ENCODE results near the gene RIPK3.

Gene RIPK3

DNA sequence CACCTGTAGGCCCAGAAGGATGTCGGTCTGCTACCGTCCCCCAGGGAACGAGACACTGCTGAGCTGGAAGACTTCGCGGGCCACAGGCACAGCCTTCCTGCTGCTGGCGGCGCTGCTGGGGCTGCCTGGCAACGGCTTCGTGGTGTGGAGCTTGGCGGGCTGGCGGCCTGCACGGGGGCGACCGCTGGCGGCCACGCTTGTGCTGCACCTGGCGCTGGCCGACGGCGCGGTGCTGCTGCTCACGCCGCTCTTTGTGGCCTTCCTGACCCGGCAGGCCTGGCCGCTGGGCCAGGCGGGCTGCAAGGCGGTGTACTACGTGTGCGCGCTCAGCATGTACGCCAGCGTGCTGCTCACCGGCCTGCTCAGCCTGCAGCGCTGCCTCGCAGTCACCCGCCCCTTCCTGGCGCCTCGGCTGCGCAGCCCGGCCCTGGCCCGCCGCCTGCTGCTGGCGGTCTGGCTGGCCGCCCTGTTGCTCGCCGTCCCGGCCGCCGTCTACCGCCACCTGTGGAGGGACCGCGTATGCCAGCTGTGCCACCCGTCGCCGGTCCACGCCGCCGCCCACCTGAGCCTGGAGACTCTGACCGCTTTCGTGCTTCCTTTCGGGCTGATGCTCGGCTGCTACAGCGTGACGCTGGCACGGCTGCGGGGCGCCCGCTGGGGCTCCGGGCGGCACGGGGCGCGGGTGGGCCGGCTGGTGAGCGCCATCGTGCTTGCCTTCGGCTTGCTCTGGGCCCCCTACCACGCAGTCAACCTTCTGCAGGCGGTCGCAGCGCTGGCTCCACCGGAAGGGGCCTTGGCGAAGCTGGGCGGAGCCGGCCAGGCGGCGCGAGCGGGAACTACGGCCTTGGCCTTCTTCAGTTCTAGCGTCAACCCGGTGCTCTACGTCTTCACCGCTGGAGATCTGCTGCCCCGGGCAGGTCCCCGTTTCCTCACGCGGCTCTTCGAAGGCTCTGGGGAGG, 28.9 kb downstream of the RIPK3 start, which contains the start of gene LTB4R:
LTB4R (plus strand) TSS at position 857 of the 959 bp plus-strand sequence. CDS start 4,150 bp downstream, outside the sequence.
- Mint-ChIP-seq H3K4me3 (peak within 1 kb of the TSS; percentile 76), H3K27me3 (no peaks in the 10 kb centered on the region), H3K4me1 (peaks cover 58% of the 10 kb centered on the region), H3K36me3 (peaks cover 22% of the 10 kb centered on the region), H3K27ac (peak within 1 kb of the TSS; percentile 77), H3K9me3 (no peaks in the 10 kb centered on the region)
- ATAC-seq = peak; percentile 89

DNA sequence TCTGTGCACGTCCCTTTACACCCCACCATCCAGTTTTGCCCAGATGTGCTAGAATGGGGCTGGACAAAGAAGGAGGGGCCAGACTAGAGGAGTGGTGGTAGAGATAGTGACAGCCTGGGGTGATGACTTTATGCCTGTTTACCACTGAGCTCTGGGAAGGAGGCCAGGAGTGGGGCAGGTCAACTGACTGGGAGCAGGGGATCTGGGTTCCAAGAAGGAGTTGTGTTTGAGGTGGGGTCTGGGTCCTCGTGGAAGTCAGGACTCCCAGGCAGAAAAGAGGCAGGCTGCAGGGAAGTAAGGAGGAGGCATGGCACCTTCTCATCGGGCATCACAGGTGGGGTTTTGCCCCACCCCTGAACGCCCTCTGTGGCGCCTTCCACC, 29.5 kb downstream of the RIPK3 start:
- H3K4me3 Mint-ChIP-seq = peak overlapping the region; percentile 76
- peak overlapping the region; percentile 77 for H3K27ac Mint-ChIP-seq
- no peaks in the 10 kb centered on the region for H3K27me3 Mint-ChIP-seq
- H3K36me3 Mint-ChIP-seq = peaks cover 25% of the 10 kb centered on the region
- ATAC-seq = no peak
- H3K9me3 Mint-ChIP-seq = no peaks in the 10 kb centered on the region
- peaks cover 58% of the 10 kb centered on the region for H3K4me1 Mint-ChIP-seq

DNA sequence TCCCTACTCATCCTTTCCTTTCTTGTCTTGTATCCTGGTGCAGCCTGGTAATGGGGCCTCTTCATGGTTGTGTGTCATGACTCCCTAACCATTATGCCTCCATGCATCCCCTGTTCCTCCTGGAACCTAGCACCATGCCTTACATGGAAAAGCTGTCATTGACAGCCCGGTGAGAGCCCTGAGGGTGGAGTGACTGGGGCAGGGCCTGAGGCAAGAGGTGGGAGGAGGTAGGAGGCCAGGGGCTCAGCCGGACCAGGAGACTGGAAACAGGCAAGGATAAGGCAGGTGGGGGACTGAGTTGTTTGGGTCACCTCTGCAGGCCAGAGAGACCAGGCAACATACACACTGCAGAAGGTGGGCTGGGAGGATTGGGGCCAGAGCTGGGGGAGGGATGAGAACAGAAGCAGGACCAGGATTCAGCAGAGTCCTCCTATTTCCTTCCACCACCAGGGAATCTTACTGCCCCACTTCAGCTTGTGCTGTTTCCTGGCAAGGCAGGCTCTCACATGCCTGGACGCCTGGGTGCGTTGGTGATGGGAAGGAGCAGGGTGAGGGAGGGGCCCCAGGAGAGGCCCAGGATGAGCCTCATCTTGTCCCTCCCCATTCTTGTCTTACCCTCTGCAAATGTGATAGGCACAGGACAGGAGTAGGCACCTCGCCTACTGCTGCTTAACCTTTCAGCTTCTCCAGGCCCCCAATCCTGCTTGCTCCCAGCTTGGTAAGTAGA, 30.1 kb downstream of the RIPK3 start, which contains the start of gene LTB4R2:
LTB4R2 (plus strand) TSS at position 603 of the 727 bp plus-strand sequence. CDS start 525 bp downstream, outside the sequence.
- H3K9me3 Mint-ChIP-seq = no peaks in the 10 kb centered on the region
- H3K4me3 Mint-ChIP-seq = peak within 1 kb of the TSS; percentile 76
- peak within 1 kb of the TSS; percentile 77 for H3K27ac Mint-ChIP-seq
- peaks cover 57% of the 10 kb centered on the region for H3K4me1 Mint-ChIP-seq
- H3K36me3 Mint-ChIP-seq = peaks cover 31% of the 10 kb centered on the region
- H3K27me3 Mint-ChIP-seq = no peaks in the 10 kb centered on the region
- no peak for ATAC-seq

DNA sequence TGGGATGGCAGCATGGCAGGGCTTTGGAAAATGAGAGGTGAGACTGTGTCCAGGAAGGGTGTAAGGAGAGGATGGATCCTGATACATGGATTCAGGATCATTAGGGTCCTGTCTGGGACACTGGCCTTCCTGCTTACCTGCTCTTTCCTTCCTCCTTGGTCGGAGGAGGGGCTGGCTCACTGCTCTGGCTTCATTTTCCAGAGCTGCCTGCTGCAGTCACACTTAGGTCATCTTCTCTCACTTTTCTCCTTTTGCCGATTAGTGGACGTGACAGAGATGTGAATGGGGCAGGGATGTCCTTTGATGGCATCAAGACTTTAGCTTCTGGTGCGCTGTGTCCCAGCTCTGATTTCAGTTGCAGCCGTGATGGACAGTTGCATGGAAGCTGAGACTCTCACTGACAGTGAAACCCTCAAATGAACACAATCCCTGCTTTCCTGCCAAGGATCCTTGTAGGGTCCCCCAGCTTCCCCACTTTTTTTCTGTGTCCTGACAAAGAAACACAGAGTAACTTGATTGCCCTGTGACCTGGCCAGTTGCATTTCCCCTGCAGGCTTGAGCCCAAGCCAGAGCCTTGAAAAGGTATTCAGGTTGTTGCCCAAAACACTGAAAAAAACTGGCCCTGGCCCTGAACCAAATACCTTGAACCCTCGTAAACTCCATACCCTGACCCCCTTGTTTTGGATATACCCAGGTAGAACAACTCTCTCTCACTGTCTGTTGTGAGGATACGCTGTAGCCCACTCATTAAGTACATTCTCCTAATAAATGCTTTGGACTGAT, 31.3 kb downstream of the RIPK3 start:
- H3K4me3 Mint-ChIP-seq = no peak overlapping the region
- no peaks in the 10 kb centered on the region for H3K27me3 Mint-ChIP-seq
- no peaks in the 10 kb centered on the region for H3K9me3 Mint-ChIP-seq
- no peak overlapping the region for H3K27ac Mint-ChIP-seq
- peaks cover 42% of the 10 kb centered on the region for H3K36me3 Mint-ChIP-seq
- ATAC-seq = no peak
- peaks cover 51% of the 10 kb centered on the region for H3K4me1 Mint-ChIP-seq

DNA sequence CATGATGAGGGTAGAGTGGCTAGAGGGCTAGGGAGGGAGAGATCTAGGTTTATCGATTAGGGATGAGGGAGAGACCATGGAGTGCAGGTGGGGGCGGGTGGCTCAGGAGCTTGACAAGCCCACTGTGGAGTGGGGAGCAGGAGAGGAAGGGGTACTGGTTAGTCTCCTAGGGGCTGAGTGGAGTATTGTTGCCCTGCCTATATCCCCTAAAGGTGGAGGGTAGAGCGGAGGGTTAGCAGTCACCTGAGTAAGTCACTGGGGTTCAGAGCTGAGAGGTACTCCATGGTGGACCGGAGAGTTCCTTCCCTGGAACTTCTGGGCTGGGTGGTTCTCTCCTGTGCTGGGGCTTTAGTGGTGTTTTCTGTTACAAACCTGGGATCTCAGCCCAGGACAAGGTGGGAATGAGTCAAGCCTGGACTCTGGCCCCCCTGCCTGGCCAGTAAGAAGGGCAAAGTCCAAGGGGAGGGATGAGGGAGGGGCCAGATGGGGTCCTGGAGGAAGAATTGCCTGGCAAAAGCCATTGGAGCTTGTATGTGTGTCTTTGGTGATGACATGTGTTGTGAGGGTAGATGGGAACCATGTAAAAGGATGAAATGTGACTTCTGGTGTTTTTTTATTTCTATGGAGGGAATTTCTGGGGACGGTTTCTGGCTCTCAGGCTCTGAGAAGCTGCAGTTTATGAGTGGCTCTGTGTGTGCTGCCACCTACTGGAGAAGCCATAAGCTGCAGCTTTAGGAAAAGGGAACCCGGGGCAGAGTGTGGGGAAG, 32.0 kb downstream of the RIPK3 start, which contains the start of gene CIDEB:
CIDEB (minus strand) TSS at position 403 of the 767 bp plus-strand sequence; CDS start at position 284, 119 bp downstream.
- Mint-ChIP-seq H3K27me3 (no peaks in the 10 kb centered on the region), H3K4me3 (no peak within 1 kb of the TSS), H3K27ac (no peak within 1 kb of the TSS), H3K4me1 (peaks cover 43% of the 10 kb centered on the region), H3K9me3 (no peaks in the 10 kb centered on the region), H3K36me3 (peaks cover 47% of the 10 kb centered on the region)
- no peak for ATAC-seq

DNA sequence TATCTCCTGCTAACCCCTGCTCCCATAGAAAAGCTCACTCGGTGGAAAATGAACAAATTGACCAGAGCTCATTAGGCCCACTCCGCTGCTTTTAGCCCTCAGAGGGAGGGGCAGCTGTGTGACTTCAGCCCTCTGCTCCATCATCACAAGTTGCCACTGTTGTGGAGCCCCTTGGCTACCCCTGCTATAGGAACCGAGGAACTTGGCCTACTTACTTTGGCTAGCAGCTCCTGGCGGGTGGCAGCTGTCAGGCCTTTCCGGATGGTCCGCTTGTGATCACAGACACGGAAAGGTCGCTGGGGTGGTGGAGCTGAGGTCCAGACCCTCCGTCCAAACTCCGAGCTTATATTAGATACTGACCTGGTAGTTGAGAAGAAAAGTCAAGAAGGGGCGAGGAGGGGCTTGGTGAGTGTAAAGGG, 32.6 kb downstream of the RIPK3 start:
- H3K4me1 Mint-ChIP-seq = peaks cover 38% of the 10 kb centered on the region
- peaks cover 48% of the 10 kb centered on the region for H3K36me3 Mint-ChIP-seq
- no peak overlapping the region for H3K27ac Mint-ChIP-seq
- H3K27me3 Mint-ChIP-seq = no peaks in the 10 kb centered on the region
- no peak for ATAC-seq
- no peak overlapping the region for H3K4me3 Mint-ChIP-seq
- no peaks in the 10 kb centered on the region for H3K9me3 Mint-ChIP-seq

DNA sequence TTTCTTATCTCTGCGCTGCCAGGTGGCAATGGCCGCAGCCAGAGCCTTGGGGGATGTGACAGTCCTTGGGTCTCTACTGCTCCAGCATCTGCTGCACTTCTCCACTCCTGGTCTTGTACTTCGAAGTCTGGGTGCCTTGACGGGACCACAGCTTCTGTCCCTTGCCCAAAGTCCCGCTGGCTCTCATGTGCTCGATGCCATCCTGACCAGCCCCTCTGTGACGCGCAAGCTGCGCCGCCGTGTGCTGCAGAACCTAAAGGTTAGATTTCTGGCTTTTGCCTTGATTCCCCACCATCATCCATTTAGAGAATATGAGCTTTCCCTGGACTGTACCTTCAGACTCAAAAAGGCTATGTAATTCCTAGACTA, 35.8 kb downstream of the RIPK3 start:
- H3K36me3 Mint-ChIP-seq = peaks cover 41% of the 10 kb centered on the region
- ATAC-seq = no peak
- no peaks in the 10 kb centered on the region for H3K9me3 Mint-ChIP-seq
- H3K27me3 Mint-ChIP-seq = no peaks in the 10 kb centered on the region
- peaks cover 31% of the 10 kb centered on the region for H3K4me1 Mint-ChIP-seq
- H3K4me3 Mint-ChIP-seq = no peak overlapping the region
- no peak overlapping the region for H3K27ac Mint-ChIP-seq

DNA sequence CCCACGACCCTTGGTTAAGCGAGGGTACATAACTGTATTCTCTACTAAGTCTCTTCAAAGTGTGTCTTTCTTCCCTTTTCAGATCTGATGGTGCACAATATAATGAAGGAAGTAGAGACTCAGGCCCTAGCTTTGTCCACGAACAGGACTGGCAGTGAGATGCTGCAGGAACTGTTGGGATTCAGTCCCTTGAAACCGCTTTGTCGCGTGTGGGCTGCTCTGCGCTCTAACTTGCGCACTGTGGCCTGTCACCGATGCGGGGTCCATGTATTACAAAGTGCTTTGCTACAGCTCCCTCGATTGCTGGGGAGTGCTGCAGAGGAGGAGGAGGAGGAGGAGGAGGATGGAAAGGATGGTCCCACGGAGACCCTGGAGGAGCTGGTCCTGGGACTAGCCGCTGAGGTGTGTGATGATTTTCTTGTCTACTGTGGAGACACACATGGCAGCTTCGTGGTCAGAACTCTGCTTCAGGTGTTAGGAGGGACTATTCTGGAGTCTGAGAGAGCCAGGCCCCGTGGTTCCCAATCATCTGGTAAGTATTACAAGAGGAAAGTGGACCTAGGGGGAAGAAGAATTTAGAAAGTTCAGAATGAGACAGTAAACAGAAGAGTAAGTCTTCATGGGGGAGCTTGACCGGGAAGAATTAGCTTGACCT, 39.3 kb downstream of the RIPK3 start:
- Mint-ChIP-seq H3K4me1 (peaks cover 47% of the 10 kb centered on the region), H3K9me3 (no peaks in the 10 kb centered on the region), H3K36me3 (peaks cover 37% of the 10 kb centered on the region), H3K4me3 (peak overlapping the region; percentile 93), H3K27me3 (no peaks in the 10 kb centered on the region), H3K27ac (peak overlapping the region; percentile 89)
- ATAC-seq = no peak

DNA sequence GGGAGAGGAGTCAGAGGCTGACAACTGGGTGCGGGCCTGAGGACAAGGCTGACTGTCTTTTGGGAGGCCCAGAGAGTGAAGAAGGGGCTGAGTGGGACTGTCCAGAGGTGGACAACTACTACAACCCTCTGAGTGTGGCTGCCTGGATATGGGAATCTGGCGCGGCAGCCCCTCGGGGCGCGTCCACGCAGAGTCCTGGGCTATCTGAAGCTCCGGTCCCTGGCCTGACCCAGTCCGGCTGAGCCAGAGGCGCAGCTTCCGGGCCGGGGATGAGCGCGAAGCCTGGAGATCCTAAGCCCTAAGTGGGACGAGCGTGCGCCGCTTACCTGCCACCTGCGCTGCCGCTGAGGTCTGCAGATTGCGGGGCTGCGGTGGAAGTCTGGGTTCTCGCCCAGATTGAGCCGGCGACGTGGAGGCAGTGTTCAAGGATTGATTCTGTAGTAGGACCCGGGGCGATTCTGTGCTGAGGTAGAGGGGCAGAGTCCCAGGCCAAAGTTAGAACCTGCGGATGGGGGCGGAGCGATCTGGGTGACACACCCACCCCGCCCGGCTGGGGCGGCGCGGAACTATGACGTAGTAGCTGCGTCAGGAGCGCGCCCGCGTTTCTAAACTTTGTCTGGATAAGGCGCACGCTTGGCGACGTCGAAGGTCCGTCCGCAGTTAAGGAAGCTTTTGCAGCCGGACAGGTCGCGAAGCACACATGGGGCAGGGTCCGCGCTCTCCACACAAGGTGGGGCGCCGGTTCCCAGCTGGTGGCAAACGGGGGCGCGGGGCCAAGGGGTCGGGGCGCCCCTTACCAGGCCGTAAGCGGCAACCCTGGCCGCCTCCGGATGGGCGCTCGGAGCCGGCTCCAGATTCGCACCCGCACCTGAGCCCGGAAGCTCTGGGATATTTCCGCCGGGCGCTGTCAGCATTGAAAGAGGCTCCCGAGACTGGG, 40.3 kb downstream of the RIPK3 start, which contains the start of the genes DHRS1 and NOP9:
DHRS1 (minus strand) TSS at position 526 of the 937 bp plus-strand sequence. CDS start 674 bp downstream, outside the sequence.
NOP9 (plus strand) TSS at position 596 of the 937 bp plus-strand sequence; CDS start at position 701, 105 bp downstream.
- Mint-ChIP-seq H3K27ac (peak within 1 kb of the TSS; percentile 89), H3K36me3 (peaks cover 36% of the 10 kb centered on the region), H3K27me3 (no peaks in the 10 kb centered on the region), H3K9me3 (no peaks in the 10 kb centered on the region), H3K4me3 (peak within 1 kb of the TSS; percentile 93), H3K4me1 (peaks cover 47% of the 10 kb centered on the region)
- ATAC-seq = peak; percentile 92

DNA sequence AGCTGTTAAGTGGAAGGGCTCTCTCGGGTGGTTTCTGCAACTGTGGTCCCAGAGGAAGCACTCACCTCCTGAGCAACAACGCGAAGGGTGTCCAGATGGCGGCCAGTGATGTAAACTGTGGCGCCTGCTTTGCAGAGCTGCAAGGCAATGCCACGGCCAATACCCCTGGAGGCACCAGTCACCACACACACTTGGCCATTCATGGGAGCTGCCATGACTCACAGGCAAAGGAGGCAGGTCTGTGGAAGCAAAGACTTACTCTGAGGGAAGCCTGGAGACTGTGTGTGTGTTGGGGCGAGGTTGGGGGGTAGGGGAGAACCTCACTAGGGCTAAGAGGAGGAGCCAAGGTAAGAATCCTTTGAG, 40.9 kb downstream of the RIPK3 start:
- Mint-ChIP-seq H3K4me1 (peaks cover 47% of the 10 kb centered on the region), H3K36me3 (peaks cover 35% of the 10 kb centered on the region), H3K4me3 (peak overlapping the region; percentile 93), H3K9me3 (no peaks in the 10 kb centered on the region), H3K27ac (peak overlapping the region; percentile 89), H3K27me3 (no peaks in the 10 kb centered on the region)
- ATAC-seq = no peak

DNA sequence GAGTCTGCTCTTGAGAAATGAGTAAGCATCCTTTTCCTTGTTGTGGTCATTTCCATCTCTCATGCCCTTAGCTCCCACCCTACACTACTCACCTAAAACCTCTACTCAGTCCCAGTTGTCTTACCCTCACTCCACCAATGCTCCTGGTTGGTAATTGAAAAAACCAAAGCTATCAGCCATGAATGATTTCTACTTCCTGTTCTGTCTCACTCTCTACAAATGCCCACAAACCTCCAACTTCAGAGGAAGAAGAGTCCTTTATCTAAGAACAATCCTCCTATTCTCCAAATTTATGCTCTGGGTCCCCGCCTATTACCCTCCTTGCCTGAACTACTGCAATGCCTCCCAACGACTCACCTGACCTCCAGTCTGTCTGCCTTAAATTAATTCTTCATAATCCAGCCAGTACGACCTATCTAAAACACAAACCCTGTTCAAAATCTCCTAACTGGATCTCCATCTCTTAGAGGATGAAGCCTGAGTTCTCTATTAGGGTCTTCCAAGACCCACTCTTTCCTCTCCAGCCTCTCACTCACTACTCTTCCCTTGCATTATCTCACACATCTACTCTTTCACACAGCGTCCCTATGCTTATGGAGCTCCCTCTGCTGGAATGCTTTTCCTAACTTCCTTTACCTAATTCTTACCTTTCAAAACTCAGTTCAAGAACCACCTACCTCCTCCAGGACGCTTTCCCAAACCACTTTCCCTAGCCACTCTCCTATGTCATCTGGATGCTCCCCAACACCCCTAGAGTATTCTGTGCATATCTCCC, 42.4 kb downstream of the RIPK3 start:
- H3K27ac Mint-ChIP-seq = peak overlapping the region; percentile 68
- H3K9me3 Mint-ChIP-seq = no peaks in the 10 kb centered on the region
- no peak overlapping the region for H3K4me3 Mint-ChIP-seq
- peak; percentile 2 for ATAC-seq
- peaks cover 49% of the 10 kb centered on the region for H3K4me1 Mint-ChIP-seq
- H3K27me3 Mint-ChIP-seq = no peaks in the 10 kb centered on the region
- peaks cover 31% of the 10 kb centered on the region for H3K36me3 Mint-ChIP-seq

Measured in stimulated activated memory B cell treated with anti-CD40 and anti-IgM and Interleukin-4, amounts not matched to agents 10 μg/mL and 1 μg/mL and 100 μg/mL, for 72 hours (primary cell).